KOPT-K1 (cell line): ENCODE results near the gene ABHD17B.

Source experiments
- H3K27ac ChIP-seq: fragments of 200-600 bp; sonication (generic); 2 replicates; pipeline ENCODE4 v1.5.1; 2016; ENCODE audit warnings: antibody characterized with exemption, mild to moderate bottlenecking, low read depth, low read length; ENCODE audit not compliant: poor library complexity, severe bottlenecking
- H3K36me3 ChIP-seq: fragments of 200-600 bp; sonication (generic); 2 replicates; pipeline ENCODE4 v1.5.1; 2017; ENCODE audit warnings: antibody characterized with exemption, mild to moderate bottlenecking, low read length, moderate library complexity; ENCODE audit not compliant: insufficient read depth
- H3K9me3 ChIP-seq: fragments of 200-600 bp; sonication (generic); 2 replicates; pipeline ENCODE4 v1.5.1; 2017; ENCODE audit warnings: antibody characterized with exemption, low read length, mild to moderate bottlenecking; ENCODE audit not compliant: insufficient read depth, poor library complexity, severe bottlenecking

ABHD17B gene

DNA sequence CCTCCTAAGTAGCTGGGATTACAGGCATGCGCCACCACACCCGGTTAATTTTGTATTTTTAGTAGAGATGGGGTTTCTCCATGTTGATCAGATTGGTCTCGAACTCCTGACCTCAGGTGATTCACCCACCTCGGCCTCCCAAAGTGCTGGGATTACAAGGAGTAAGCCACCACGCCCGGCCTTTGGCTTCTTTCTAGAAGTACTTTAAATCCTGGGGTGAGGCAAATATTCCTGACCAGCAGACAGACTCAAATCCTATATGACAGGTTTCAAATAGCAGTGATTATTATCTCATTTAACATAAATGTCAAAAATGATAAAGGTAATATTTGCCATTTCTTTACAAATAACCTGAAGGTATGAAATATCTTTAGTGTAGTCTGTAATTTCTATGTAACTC lies 35.6 kb downstream of the ABHD17B start:
- Histone ChIP-seq H3K36me3 (peaks cover 50% of the 10 kb centered on the region), H3K27ac (no peak overlapping the region), H3K9me3 (peaks cover 27% of the 10 kb centered on the region)

- Histone ChIP-seq H3K36me3 (peaks cover 81% of the 10 kb centered on the region), H3K9me3 (peaks cover 29% of the 10 kb centered on the region), H3K27ac (no peak overlapping the region)
Measured at GRCh38 chr9:71863631-71864030, 47.4 kb downstream of the ABHD17B start.

GRCh38 chr9:71861618-71862017 lies 49.4 kb downstream of the ABHD17B start:
- Histone ChIP-seq H3K36me3 (peaks cover 62% of the 10 kb centered on the region), H3K9me3 (peaks cover 29% of the 10 kb centered on the region), H3K27ac (no peak overlapping the region)

DNA sequence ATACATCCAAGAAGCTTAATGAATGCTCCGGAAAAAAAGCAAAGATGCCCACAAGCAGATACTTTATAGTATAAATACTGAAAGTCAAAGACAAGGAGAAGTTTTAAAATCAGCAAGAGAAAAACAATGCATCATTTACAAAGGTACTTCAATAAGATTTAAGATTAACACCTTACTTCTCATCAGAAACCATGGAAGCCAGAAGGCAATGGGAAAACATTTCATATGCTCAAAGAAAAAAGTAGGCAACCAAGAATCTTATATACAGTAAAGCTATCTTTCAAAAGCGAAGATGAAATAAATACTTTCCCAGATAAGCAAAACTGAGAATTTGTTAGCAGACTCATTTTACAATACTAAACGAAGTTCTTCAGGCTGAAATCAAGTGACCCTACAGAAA lies 51.1 kb downstream of the ABHD17B start:
- Histone ChIP-seq H3K9me3 (peaks cover 29% of the 10 kb centered on the region), H3K36me3 (peaks cover 46% of the 10 kb centered on the region), H3K27ac (no peak overlapping the region)

DNA sequence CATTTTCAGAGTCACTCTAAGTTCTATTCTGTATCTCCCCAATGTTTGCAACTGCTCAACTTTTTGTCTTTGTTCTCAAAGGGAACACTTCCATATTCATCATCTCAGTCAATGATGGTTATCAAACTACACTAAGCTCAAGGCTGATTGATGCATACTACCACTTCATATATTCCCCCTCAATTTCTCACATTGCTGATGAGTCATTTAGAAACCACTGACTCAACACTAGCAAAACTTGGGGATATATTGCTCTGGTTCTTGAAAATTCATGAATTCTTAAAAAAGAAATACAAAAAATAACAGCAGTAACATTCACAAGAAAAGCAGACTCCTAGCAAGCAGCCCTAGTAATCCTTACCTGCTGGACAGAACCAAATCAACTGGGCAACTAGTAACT lies 52.2 kb downstream of the ABHD17B start:
- H3K9me3 ChIP-seq, result peaks cover 29% of the 10 kb centered on the region
- peaks cover 34% of the 10 kb centered on the region for H3K36me3 ChIP-seq
- no peak overlapping the region for H3K27ac ChIP-seq

DNA sequence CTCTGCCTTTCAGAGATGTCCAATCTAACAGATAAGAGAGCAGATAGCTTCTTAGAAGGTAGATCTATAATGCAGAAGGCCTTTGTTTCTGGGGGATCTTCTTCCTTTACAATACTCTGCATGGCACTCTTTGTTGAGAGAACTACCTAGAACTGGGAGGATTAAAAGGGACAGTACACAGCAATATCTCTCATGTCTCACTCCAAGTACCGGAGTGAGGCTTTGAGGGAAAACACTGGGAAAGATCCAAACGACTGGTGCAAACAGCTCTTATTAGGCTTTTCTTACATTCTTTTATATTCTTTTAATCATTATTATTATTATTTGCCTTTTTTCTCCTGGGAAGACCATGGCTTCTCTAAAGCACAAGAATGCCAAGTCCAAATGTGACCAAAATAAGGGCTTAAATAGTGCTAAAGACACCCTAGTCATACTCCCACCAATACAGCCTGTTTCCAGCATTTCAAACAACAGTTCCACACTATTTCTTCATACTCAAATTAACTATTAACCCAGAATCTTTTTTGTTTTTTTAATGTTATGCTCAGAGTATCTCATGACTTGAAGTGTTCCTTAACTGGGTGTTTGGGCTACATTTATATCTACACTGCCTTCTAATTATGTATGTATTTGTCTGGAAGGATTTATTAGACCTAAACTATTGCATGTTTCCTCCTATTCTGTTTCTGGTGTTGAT lies 52.7 kb downstream of the ABHD17B start:
- Histone ChIP-seq H3K27ac (no peak overlapping the region), H3K9me3 (peaks cover 29% of the 10 kb centered on the region), H3K36me3 (peaks cover 29% of the 10 kb centered on the region)

DNA sequence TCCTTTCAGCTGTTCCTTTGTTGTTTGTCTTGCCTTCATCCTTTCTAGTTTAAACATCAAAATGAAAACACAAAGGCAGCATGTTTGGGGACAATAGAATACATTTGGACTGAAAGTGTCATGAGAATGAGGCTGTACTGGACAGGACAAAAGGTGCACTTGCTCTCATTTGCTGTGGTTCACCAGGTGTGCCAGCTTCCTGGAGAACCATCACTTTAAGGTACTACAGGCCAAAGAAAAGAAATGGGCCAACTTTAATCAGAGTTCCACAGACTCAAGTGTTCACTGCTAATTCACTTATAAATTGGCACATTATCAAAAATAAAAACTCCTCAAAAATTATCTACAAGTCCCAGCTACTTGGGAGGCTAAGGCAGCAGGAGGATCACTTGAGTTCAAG lies 53.8 kb downstream of the ABHD17B start:
- Histone ChIP-seq H3K9me3 (peaks cover 29% of the 10 kb centered on the region), H3K36me3 (peaks cover 25% of the 10 kb centered on the region), H3K27ac (no peak overlapping the region)

GRCh38 chr9:71854811-71855210 lies 56.2 kb downstream of the ABHD17B start:
- H3K9me3 ChIP-seq, result peaks cover 7% of the 10 kb centered on the region
- no peak overlapping the region for H3K27ac ChIP-seq
- H3K36me3 ChIP-seq, result peaks cover 4% of the 10 kb centered on the region; the same call in 1 of the 2 replicates

- H3K9me3 ChIP-seq, result no peaks in the 10 kb centered on the region
- no peaks in the 10 kb centered on the region for H3K36me3 ChIP-seq
- no peak overlapping the region for H3K27ac ChIP-seq
Measured at GRCh38 chr9:71853084-71853483, 57.9 kb downstream of the ABHD17B start.

- no peaks in the 10 kb centered on the region for H3K36me3 ChIP-seq
- no peaks in the 10 kb centered on the region for H3K9me3 ChIP-seq
- no peak overlapping the region for H3K27ac ChIP-seq
Measured at GRCh38 chr9:71850996-71851395, 60.0 kb downstream of the ABHD17B start.

GRCh38 chr9:71847892-71848291 lies 63.1 kb downstream of the ABHD17B start:
- no peak overlapping the region for H3K27ac ChIP-seq
- H3K9me3 ChIP-seq, result no peaks in the 10 kb centered on the region
- H3K36me3 ChIP-seq, result no peaks in the 10 kb centered on the region

GRCh38 chr9:71844808-71845207 lies 66.2 kb downstream of the ABHD17B start:
- H3K36me3 ChIP-seq, result no peaks in the 10 kb centered on the region
- H3K27ac ChIP-seq, result no peak overlapping the region
- no peaks in the 10 kb centered on the region for H3K9me3 ChIP-seq

DNA sequence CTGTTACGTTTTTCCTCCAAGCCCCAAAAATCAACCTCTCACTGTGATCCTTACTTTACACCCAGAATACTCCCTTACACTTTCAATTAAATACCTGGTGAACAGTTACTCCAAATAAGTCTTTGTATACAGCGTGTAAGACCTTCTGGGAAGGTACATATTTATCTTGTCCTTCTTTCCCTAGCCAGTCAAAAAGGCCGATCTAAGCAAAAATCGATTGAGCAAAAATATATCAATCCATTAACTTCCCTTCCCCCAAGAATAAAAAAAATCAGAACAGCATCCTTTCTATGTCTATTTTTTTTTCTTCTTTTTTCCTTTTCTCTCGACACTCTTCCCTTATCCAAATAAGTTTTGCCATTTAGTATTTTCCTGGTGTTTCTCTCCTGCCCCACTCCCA lies 71.3 kb downstream of the ABHD17B start:
- H3K27ac ChIP-seq, result no peak overlapping the region
- H3K9me3 ChIP-seq, result peaks cover 3% of the 10 kb centered on the region
- H3K36me3 ChIP-seq, result no peaks in the 10 kb centered on the region

DNA sequence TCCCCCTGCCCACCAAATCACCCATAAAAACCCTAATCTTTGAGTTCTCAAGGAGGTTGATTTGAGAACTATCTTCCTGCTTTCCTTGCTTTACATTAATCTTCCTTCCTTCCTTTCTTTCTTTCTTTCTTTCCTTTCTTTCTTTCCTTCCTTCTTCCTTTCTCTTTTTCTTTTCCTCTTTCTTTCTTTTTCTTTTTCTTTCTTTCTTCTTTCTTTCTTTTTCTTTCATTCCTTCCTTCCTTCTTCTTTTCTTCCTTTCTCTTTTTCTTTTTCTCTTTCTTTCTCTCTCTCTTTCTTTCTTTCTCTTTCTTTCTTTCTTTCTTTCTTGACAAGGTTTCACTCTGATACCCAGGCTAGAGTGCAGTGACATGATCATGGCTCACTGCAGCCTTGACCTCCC lies 75.4 kb downstream of the ABHD17B start:
- no peak overlapping the region for H3K27ac ChIP-seq
- H3K9me3 ChIP-seq, result peaks cover 11% of the 10 kb centered on the region

GRCh38 chr9:71830929-71831328 lies 80.1 kb downstream of the ABHD17B start:
- Histone ChIP-seq H3K9me3 (peaks cover 11% of the 10 kb centered on the region), H3K27ac (no peak overlapping the region), H3K36me3 (no peaks in the 10 kb centered on the region)

More for the DNA sequence above, 75.4 kb downstream of the ABHD17B start:
- no peaks in the 10 kb centered on the region for H3K36me3 ChIP-seq

- no peak overlapping the region for H3K27ac ChIP-seq
- H3K36me3 ChIP-seq, result no peaks in the 10 kb centered on the region
- peaks cover 11% of the 10 kb centered on the region for H3K9me3 ChIP-seq
Measured at GRCh38 chr9:71830153-71830552, 80.8 kb downstream of the ABHD17B start.
